GM12872 (cell line): ENCODE measurements around the gene KRT34.

Experiments used
- TF ChIP-seq, protein P1 (sequence below): IDR thresholded peaks from 3 replicates; pipeline ENCODE4 v1.5.1; 2011; ENCODE audit warnings: low read depth, mild to moderate bottlenecking, low read length, moderate library complexity; ENCODE audit not compliant: insufficient read depth

Gene KRT34

DNA sequence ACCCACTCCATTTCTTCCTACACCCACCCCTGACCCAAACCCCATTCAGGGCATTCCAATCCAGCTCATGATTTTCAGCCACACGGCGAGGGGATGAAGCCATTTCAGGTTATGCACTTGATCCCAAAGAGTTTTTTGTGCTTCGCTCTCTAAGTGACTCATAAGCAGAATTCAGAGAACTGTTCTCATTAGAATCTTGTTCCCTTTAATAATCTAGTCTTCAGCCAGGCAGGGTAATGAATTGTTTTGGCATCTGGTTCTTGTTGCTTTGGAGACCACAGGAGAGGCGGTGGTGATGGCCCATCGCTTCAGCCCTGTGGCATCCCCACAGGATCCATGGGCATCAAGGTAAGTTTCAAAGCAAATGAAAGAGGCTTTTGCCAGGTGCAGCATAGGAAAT is 20.1 kb upstream of the KRT34 start:
- TF ChIP-seq, protein P1, sequence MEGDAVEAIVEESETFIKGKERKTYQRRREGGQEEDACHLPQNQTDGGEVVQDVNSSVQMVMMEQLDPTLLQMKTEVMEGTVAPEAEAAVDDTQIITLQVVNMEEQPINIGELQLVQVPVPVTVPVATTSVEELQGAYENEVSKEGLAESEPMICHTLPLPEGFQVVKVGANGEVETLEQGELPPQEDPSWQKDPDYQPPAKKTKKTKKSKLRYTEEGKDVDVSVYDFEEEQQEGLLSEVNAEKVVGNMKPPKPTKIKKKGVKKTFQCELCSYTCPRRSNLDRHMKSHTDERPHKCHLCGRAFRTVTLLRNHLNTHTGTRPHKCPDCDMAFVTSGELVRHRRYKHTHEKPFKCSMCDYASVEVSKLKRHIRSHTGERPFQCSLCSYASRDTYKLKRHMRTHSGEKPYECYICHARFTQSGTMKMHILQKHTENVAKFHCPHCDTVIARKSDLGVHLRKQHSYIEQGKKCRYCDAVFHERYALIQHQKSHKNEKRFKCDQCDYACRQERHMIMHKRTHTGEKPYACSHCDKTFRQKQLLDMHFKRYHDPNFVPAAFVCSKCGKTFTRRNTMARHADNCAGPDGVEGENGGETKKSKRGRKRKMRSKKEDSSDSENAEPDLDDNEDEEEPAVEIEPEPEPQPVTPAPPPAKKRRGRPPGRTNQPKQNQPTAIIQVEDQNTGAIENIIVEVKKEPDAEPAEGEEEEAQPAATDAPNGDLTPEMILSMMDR: no peak

DNA sequence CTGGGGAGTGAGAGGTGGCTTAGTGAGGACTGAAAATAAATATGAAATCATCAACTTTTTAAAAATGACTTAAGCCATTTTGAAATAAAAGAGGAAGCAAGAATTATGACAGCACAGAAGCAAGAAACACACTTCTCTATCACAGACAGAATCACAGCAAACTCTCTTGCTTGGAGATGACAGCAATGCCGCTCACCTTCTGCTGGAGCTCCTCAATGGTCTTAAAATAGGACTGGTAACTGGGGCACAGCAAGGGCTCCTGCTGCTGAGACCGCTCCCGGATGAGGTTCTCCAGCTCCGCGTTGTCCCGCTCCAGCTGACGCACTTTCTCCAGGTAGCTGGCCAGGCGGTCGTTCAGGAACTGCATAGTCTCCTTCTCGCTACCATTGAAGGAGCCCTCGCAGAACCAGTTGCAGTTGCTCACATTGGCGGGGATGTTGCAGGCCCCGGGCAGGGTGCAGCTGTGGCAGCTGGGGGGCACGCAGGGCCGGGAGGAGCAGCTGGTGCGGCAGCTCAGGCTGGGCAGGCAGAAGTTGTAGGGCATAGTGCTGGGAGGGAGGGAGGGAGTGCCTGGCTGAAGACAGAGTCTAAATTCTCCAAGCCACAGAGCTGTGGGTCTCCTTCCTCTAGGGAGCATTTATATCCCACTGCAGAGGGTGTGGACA is 15.0 kb upstream of the KRT34 start, which contains the start of gene KRT31:
TSS of gene KRT31 (minus strand) at position 613 of the 665 bp plus-strand sequence. CDS start at position 544, 69 bp downstream.
- TF ChIP-seq, protein P1: no peak

DNA sequence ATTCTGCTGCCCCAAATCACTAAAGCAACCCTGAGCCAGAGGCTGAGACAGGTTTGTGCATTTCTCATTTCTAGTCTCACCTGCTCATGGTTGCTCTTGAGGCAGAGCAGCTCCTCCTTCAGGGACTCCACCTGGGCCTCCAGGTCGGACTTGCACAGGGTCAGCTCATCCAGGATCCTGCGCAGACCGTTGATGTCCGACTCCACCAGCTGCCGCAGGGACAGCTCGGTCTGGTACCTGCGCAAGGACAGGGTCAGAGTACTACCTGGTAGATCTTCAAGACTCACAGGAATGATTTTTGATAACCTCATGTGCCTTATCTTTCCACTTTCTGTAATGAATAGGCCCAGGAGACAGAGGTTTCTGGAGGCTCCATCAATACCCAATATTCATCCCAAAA is 14.2 kb upstream of the KRT34 start:
- TF ChIP-seq, protein P1: no peak

DNA sequence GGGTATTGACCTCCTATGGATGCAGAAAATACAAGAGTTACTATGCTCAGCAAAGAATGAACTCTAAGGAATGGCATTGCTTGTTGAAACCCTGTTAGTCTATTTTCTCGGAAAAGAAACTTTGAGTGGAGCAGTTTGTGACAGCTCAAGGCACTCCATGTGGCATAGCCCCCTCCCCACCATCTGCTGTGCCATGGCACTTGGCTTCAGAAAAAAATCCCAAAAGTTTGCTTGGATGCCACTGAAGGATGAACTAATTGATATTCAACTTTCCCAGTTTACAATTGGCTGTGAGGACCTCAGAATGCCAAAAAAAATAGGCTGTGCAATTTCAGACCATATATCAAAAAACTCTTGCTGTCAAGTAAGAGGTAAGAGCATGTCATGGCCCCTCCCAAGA is 13.5 kb upstream of the KRT34 start:
- TF ChIP-seq, protein P1: no peak

DNA sequence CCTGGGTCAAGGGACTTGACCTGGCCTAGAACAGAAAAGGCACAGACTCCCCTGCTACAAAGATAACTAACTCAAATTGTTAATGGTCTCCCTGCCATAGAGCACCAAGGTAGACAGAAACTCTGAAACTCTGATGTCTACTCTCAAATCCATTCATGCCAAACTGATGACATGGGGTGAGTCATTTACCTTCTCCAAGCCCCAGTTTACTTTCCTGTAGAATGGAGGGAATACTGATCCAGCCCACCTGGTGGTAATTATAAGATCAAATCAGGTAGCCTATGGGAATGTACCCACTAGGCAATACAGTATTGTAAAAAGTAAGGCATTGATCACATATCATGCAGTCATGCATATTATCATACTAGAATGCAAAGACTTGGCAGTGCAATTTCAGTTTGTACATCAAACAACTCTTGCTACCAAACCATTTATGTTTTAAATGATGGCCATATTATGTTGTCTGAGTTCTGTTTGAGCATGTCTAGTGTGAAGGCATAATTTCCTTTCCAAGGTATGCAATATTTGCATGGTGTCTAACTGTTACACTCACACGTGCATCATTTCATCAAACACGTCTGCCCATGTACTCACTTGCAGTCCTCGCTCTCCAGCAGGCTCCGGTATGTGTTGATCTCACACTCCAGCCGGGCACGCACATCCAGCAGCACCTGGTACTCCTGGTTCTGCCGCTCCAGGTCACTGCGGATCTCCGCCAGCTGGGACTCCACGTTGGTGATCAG is 12.3 kb upstream of the KRT34 start:
- TF ChIP-seq, protein P1: no peak

DNA sequence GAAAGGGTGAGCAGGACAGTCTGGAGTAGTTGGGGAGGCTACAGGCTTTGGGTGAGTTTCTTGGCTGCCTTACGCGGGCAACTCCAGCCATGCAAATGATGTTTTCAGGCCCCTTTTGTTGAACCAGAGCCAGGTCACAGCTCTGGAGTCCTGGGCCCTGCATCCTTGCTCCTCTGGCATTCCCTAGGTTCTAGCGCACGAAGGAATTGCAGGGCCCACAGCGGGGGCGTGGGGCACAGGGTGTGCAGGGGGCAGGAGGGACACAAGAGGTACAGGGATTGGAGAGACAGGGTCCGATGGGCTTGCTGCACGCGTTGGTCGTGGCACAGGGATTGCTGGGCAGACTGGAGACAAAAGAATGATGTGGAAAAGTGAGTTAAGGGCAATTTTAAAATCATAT is 11.7 kb upstream of the KRT34 start:
- TF ChIP-seq, protein P1: no peak

DNA sequence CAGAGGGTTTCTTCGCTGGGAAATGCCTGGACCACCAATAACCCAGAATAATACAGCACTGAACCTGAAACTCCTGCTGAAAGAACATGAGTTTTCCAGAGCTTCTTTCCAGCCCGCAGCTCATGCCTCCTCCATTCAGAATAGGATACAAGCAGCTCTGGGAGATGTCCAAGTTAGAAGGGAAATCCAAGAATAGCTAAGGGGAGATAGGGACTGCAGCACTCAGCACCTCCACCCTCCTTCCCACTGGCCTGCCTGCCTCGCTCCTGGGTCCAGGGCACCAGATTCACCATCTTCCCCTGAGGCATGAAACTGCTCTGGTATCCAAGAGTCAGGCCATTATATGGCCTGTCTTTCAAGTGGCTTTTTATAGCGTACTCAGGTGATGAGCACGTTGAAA is 11.2 kb upstream of the KRT34 start:
- TF ChIP-seq, protein P1: no peak
